Loucy (cell line): ENCODE results near the gene AP2A1.

ENCODE experiments used
- H2AFZ ChIP-seq: fragments of 200-600 bp; sonication (generic); 2 replicates; pipeline ENCODE4 v1.6.0; 2016; ENCODE audit warnings: antibody characterized with exemption, mild to moderate bottlenecking, low read length, moderate library complexity
- H3F3A ChIP-seq: fragments of 200-600 bp; 2 replicates; pipeline ENCODE4 v1.6.0; 2016; ENCODE audit warnings: antibody characterized with exemption, low read depth, mild to moderate bottlenecking
- H3K27me3 ChIP-seq: fragments of 200-600 bp; sonication (generic); 2 replicates; pipeline ENCODE4 v1.6.1; 2014; ENCODE audit warnings: low read length, mild to moderate bottlenecking; ENCODE audit not compliant: insufficient read depth, poor library complexity, severe bottlenecking
- H3K36me3 ChIP-seq: fragments of 200-600 bp; sonication (generic); 2 replicates; pipeline ENCODE4 v1.6.1; 2016; ENCODE audit warnings: low read length; ENCODE audit not compliant: insufficient read depth
- H3K4me1 ChIP-seq: fragments of 200-600 bp; sonication (generic); 2 replicates; pipeline ENCODE4 v1.5.1; 2014; ENCODE audit warnings: low read length, mild to moderate bottlenecking; ENCODE audit not compliant: insufficient read depth, poor library complexity, severe bottlenecking
- H3K4me2 ChIP-seq: fragments of 200-600 bp; sonication (generic); 2 replicates; pipeline ENCODE4 v1.6.0; 2014; ENCODE audit warnings: antibody characterized with exemption, low read length, low read depth, mild to moderate bottlenecking; ENCODE audit not compliant: poor library complexity, severe bottlenecking
- H3K4me3 ChIP-seq: fragments of 200-600 bp; sonication (generic); 2 replicates; pipeline ENCODE4 v1.5.1; 2014; ENCODE audit warnings: low read length, mild to moderate bottlenecking, mixed read lengths; ENCODE audit not compliant: poor library complexity, severe bottlenecking
- H3K79me2 ChIP-seq: fragments of 200-600 bp; sonication (generic); 2 replicates; pipeline ENCODE4 v1.6.1; 2014; ENCODE audit warnings: low read length; ENCODE audit not compliant: insufficient read depth
- H3K9ac ChIP-seq: fragments of 200-600 bp; sonication (generic); 2 replicates; pipeline ENCODE4 v1.6.0; 2014; ENCODE audit warnings: mild to moderate bottlenecking, low read depth, low read length, moderate library complexity; ENCODE audit not compliant: poor library complexity, severe bottlenecking
- H3K9me2 ChIP-seq: fragments of 200-600 bp; sonication (generic); replicated peaks from 2 replicates; pipeline ENCODE4 v1.6.1; 2016; ENCODE audit warnings: low read depth, low read length, mixed read lengths
- H3K9me3 ChIP-seq: fragments of 200-600 bp; sonication (generic); 2 replicates; pipeline ENCODE4 v1.6.1; 2014; ENCODE audit warnings: mild to moderate bottlenecking, antibody characterized with exemption, low read length, low read depth; ENCODE audit not compliant: insufficient read depth
- H4K20me1 ChIP-seq: fragments of 200-600 bp; sonication (generic); 2 replicates; pipeline ENCODE4 v1.6.0; 2014; ENCODE audit warnings: antibody characterized with exemption, low read length, mild to moderate bottlenecking; ENCODE audit not compliant: insufficient read depth, poor library complexity, severe bottlenecking
- CTCF ChIP-seq: fragments of 200-600 bp; sonication (generic); conservative IDR thresholded peaks from 2 replicates; pipeline ENCODE4 v1.5.1; 2014; ENCODE audit warnings: mild to moderate bottlenecking, antibody characterized with exemption, low read length
- EZH2phosphoT487 ChIP-seq: fragments of 200-600 bp; IDR thresholded peaks from 2 replicates; pipeline ENCODE4 v1.6.1; 2018; ENCODE audit warnings: antibody characterized with exemption, mild to moderate bottlenecking, moderate library complexity, borderline replicate concordance

The AP2A1 gene

GRCh38 chr19:49837425-49837824, 70.6 kb downstream of the AP2A1 start:
- TF ChIP-seq CTCF (no peak), EZH2phosphoT487 (no peak)
- Histone ChIP-seq H4K20me1 (no peaks in the 10 kb centered on the region), H3K4me3 (no peak overlapping the region), H3K27me3 (no peaks in the 10 kb centered on the region), H3K4me2 (no peak overlapping the region), H3F3A (no peaks in the 10 kb centered on the region), H3K9ac (no peak overlapping the region), H3K4me1 (peaks cover 11% of the 10 kb centered on the region), H3K79me2 (no peaks in the 10 kb centered on the region), H3K36me3 (peaks cover 43% of the 10 kb centered on the region; the same call in 1 of the 2 replicates), H2AFZ (no peak overlapping the region), H3K9me3 (no peaks in the 10 kb centered on the region), H3K9me2 (no peaks in the 10 kb centered on the region)

- no peak overlapping the region for H2AFZ ChIP-seq
- TF ChIP-seq EZH2phosphoT487 (no peak), CTCF (no peak)
- no peaks in the 10 kb centered on the region for H3F3A ChIP-seq
- H3K79me2 ChIP-seq = no peaks in the 10 kb centered on the region
- H3K4me1 ChIP-seq = no peaks in the 10 kb centered on the region
- peaks cover 30% of the 10 kb centered on the region; the same call in 1 of the 2 replicates for H3K36me3 ChIP-seq
- H3K9me2 ChIP-seq = no peaks in the 10 kb centered on the region
- no peaks in the 10 kb centered on the region for H4K20me1 ChIP-seq
- no peak overlapping the region for H3K9ac ChIP-seq
- H3K4me3 ChIP-seq = no peak overlapping the region
- no peaks in the 10 kb centered on the region for H3K9me3 ChIP-seq
- H3K4me2 ChIP-seq = no peak overlapping the region
- no peaks in the 10 kb centered on the region for H3K27me3 ChIP-seq
These were observed 72.2 kb downstream of the AP2A1 start for GRCh38 chr19:49838885-49839588.

GRCh38 chr19:49839713-49840112, 72.9 kb downstream of the AP2A1 start:
- Histone ChIP-seq H3K36me3 (peaks cover 24% of the 10 kb centered on the region; the same call in 1 of the 2 replicates), H3K79me2 (no peaks in the 10 kb centered on the region)
- no peak for TF ChIP-seq CTCF
- no peak for TF ChIP-seq EZH2phosphoT487

More at GRCh38 chr19:49839713-49840112, 72.9 kb downstream of the AP2A1 start:
- Histone ChIP-seq H3K9me2 (no peaks in the 10 kb centered on the region), H4K20me1 (no peaks in the 10 kb centered on the region), H3K9ac (no peak overlapping the region), H3K4me3 (no peak overlapping the region), H2AFZ (no peak overlapping the region), H3K4me1 (no peaks in the 10 kb centered on the region), H3K4me2 (no peak overlapping the region), H3F3A (no peaks in the 10 kb centered on the region), H3K27me3 (no peaks in the 10 kb centered on the region), H3K9me3 (no peaks in the 10 kb centered on the region)
